H9 (cell line): ENCODE data around the gene UMAD1. TPM values are rescaled to one million over a fixed set of nuclear protein-coding genes. Genes with fewer than 3 reads are reported as not detected.

Experiments used
- DNase-seq: peaks from one replicate; pipeline ENCODE4 v3.0.0-alpha.2; 2017
- H2AFZ ChIP-seq: one replicate; pipeline ENCODE4 v1.6.1; 2013; ENCODE audit warnings: mild to moderate bottlenecking, low read length, control low read depth, moderate library complexity
- H2AK5ac ChIP-seq: 2 replicates; pipeline ENCODE4 v1.6.1; 2013; ENCODE audit warnings: low read length, control low read depth, mixed read lengths; ENCODE audit not compliant: insufficient read length
- H2BK120ac ChIP-seq: one replicate; pipeline ENCODE4 v1.6.1; 2013; ENCODE audit warnings: low read depth, mild to moderate bottlenecking, low read length, control low read depth, inconsistent platforms; ENCODE audit not compliant: poor library complexity, severe bottlenecking
- H2BK12ac ChIP-seq: 2 replicates; pipeline ENCODE4 v1.6.1; 2013; ENCODE audit warnings: low read length, control low read depth, mixed read lengths, low read depth; ENCODE audit not compliant: insufficient read length
- H2BK15ac ChIP-seq: 2 replicates; pipeline ENCODE4 v1.6.1; 2013; ENCODE audit warnings: low read depth, low read length, control low read depth
- H2BK20ac ChIP-seq: one replicate; pipeline ENCODE4 v1.6.1; 2013; ENCODE audit warnings: low read depth, mild to moderate bottlenecking, low read length, control low read depth, inconsistent platforms; ENCODE audit not compliant: poor library complexity, severe bottlenecking
- H2BK5ac ChIP-seq: 2 replicates; pipeline ENCODE4 v1.6.1; 2013; ENCODE audit warnings: low read length, control low read depth, mixed read lengths; ENCODE audit not compliant: insufficient read length
- H3K14ac ChIP-seq: 2 replicates; pipeline ENCODE4 v1.6.1; 2013; ENCODE audit warnings: low read length, control low read depth; ENCODE audit not compliant: insufficient read depth
- H3K18ac ChIP-seq: 2 replicates; pipeline ENCODE4 v1.6.1; 2013; ENCODE audit warnings: low read depth, mild to moderate bottlenecking, mixed read lengths, low read length, control low read depth; ENCODE audit not compliant: insufficient read length
- H3K23ac ChIP-seq: 2 replicates; pipeline ENCODE4 v1.6.1; 2013; ENCODE audit warnings: low read length, control low read depth, mixed read lengths, low read depth; ENCODE audit not compliant: insufficient read length
- H3K23me2 ChIP-seq: 2 replicates; pipeline ENCODE4 v1.6.1; 2013; ENCODE audit warnings: low read depth, mild to moderate bottlenecking, mixed read lengths, low read length, control low read depth; ENCODE audit not compliant: insufficient read length, poor library complexity, severe bottlenecking
- H3K27ac ChIP-seq: 2 replicates; pipeline ENCODE4 v1.5.1; 2013; ENCODE audit warnings: low read length, control low read depth, mixed read lengths, low read depth; ENCODE audit not compliant: insufficient read length
- H3K27me3 ChIP-seq: 2 replicates; pipeline ENCODE4 v1.6.1; 2013; ENCODE audit warnings: low read length, control low read depth, inconsistent platforms; ENCODE audit not compliant: insufficient read depth
- H3K4ac ChIP-seq: 2 replicates; pipeline ENCODE4 v1.6.1; 2013; ENCODE audit warnings: low read depth, mild to moderate bottlenecking, control low read depth, inconsistent platforms, low read length, moderate library complexity
- H3K4me1 ChIP-seq: 2 replicates; pipeline ENCODE4 v1.6.1; 2013; ENCODE audit warnings: low read length, control low read depth, inconsistent platforms; ENCODE audit not compliant: insufficient read depth
- H3K4me2 ChIP-seq: 2 replicates; pipeline ENCODE4 v1.6.1; 2013; ENCODE audit warnings: low read length, control low read depth, mixed read lengths; ENCODE audit not compliant: insufficient read length, insufficient read depth
- H3K56ac ChIP-seq: 2 replicates; pipeline ENCODE4 v1.6.1; 2013; ENCODE audit warnings: low read depth, mild to moderate bottlenecking, mixed read lengths, low read length, control low read depth; ENCODE audit not compliant: insufficient read length
- H3K79me1 ChIP-seq: 2 replicates; pipeline ENCODE4 v1.6.1; 2013; ENCODE audit warnings: low read depth, mild to moderate bottlenecking, moderate library complexity, low read length, control low read depth, inconsistent platforms; ENCODE audit not compliant: insufficient read depth, poor library complexity, severe bottlenecking
- H3K79me2 ChIP-seq: 2 replicates; pipeline ENCODE4 v1.6.1; 2013; ENCODE audit warnings: low read length, control low read depth, inconsistent platforms; ENCODE audit not compliant: insufficient read depth
- H3K9ac ChIP-seq: 2 replicates; pipeline ENCODE4 v1.6.1; 2013; ENCODE audit warnings: low read length, control low read depth, mixed read lengths; ENCODE audit not compliant: insufficient read length; ENCODE audit errors: extremely low read depth
- H3K9me3 ChIP-seq: one replicate; pipeline ENCODE4 v1.6.1; 2013; ENCODE audit warnings: low read depth, low read length, inconsistent platforms; ENCODE audit not compliant: control insufficient read depth
- H3T11ph ChIP-seq: one replicate; pipeline ENCODE4 v1.6.1; 2013; ENCODE audit warnings: mild to moderate bottlenecking, low read length, control low read depth, inconsistent platforms
- H4K20me1 ChIP-seq: one replicate; pipeline ENCODE4 v1.6.1; 2013; ENCODE audit not compliant: control insufficient read depth, insufficient read length, insufficient read depth
- H4K5ac ChIP-seq: 2 replicates; pipeline ENCODE4 v1.6.1; 2013; ENCODE audit warnings: low read depth, mild to moderate bottlenecking, mixed read lengths, low read length, control low read depth; ENCODE audit not compliant: insufficient read length
- H4K8ac ChIP-seq: replicated peaks from 2 replicates; pipeline ENCODE4 v1.6.1; 2013; ENCODE audit warnings: low read length, control low read depth, mixed read lengths, low read depth; ENCODE audit not compliant: insufficient read length
- H4K91ac ChIP-seq: 2 replicates; pipeline ENCODE4 v1.6.1; 2013; ENCODE audit warnings: low read depth, mild to moderate bottlenecking, moderate library complexity, mixed read lengths, low read length, control low read depth; ENCODE audit not compliant: insufficient read length
- H3K27ac Mint-ChIP-seq, 3 experiments: 2 replicates in 2 of 3; 3 replicates in 1 of 3; pipeline ENCODE4 v1.8.0; 2020 to 2021; ENCODE audit warnings: mixed read lengths in 3 of 3, mild to moderate bottlenecking in 1 of 3, moderate library complexity in 1 of 3
- H3K27me3 Mint-ChIP-seq: 2 replicates; pipeline ENCODE4 v1.8.0; 2021; ENCODE audit warnings: low read depth, mild to moderate bottlenecking, moderate library complexity, mixed read lengths
- H3K36me3 Mint-ChIP-seq, 3 experiments: 2 replicates in 2 of 3; 3 replicates in 1 of 3; pipeline ENCODE4 v1.8.0; 2020 to 2021; ENCODE audit warnings: low read depth in 3 of 3, mixed read lengths in 3 of 3; ENCODE audit not compliant: insufficient read depth in 1 of 3
- H3K4me1 Mint-ChIP-seq, 2 experiments: 2 replicates each; pipeline ENCODE4 v1.8.0; 2020; ENCODE audit warnings: mixed read lengths in 2 of 2
- H3K4me3 Mint-ChIP-seq, 2 experiments: 2 replicates in 1 of 2; 3 replicates in 1 of 2; pipeline ENCODE4 v1.8.0; 2020 to 2021; ENCODE audit warnings: mild to moderate bottlenecking in 2 of 2, mixed read lengths in 2 of 2, moderate library complexity in 1 of 2
- H3K9me3 Mint-ChIP-seq, 2 experiments: 2 replicates in 1 of 2; 3 replicates in 1 of 2; pipeline ENCODE4 v1.8.0; 2020; ENCODE audit warnings: mild to moderate bottlenecking in 2 of 2, mixed read lengths in 2 of 2, moderate library complexity in 1 of 2
- CTCF ChIP-seq: fragments of 200-600 bp; sonication (generic); conservative IDR thresholded peaks from 3 replicates; pipeline ENCODE4 v1.8.0; 2021; ENCODE audit warnings: antibody characterized with exemption, mild to moderate bottlenecking
- WGBS: extraction: QIAGEN DNeasy Blood & Tissue Kit; methylation state at CpG from one replicate; pipeline ENCODE4 v1.1.7; 2013; ENCODE audit warnings: missing lambda C conversion rate, low lambda C conversion rate, mixed read lengths; ENCODE audit not compliant: insufficient read length; ENCODE audit errors: extremely low coverage; 5-methylcytosine and 5-hydroxymethylcytosine counted together
- total RNA-seq: library from RNA; stranded (reverse); gene quantifications from 2 replicates; pipeline ENCODE4 v1.2.1, GENCODE V29; 2021

UMAD1 gene
- total RNA-seq, 1 experiment from 2014 or later: 8.9 TPM

- Histone ChIP-seq H3K27ac (no peak overlapping the region), H2BK5ac (no peak overlapping the region), H2BK15ac (no peak overlapping the region), H4K91ac (no peak overlapping the region), H4K8ac (no peak overlapping the region), H3T11ph (no peak overlapping the region), H4K5ac (no peak overlapping the region), H3K4me2 (no peak overlapping the region), H3K79me2 (no peaks in the 10 kb centered on the region), H3K79me1 (no peaks in the 10 kb centered on the region), H3K4me1 (peaks cover 11% of the 10 kb centered on the region), H3K4ac (no peak overlapping the region), H3K9me3 (no peaks in the 10 kb centered on the region), H3K9ac (no peak overlapping the region), H3K18ac (no peak overlapping the region), H4K20me1 (no peaks in the 10 kb centered on the region), H3K27me3 (no peaks in the 10 kb centered on the region), H3K14ac (no peak overlapping the region), H2BK20ac (no peak overlapping the region), H3K56ac (no peak overlapping the region), H2BK12ac (no peak overlapping the region), H3K23me2 (no peaks in the 10 kb centered on the region), H2AK5ac (no peak overlapping the region), H2AFZ (no peak overlapping the region), H2BK120ac (no peak overlapping the region), H3K23ac (no peak overlapping the region)
- H3K27ac Mint-ChIP-seq: peak overlapping the region; percentile 34 to 69 (median 44); a peak in 4 of 7 replicates
- H3K36me3 Mint-ChIP-seq: peaks cover 0 to 1% (median 0%) of the 10 kb centered on the region in 3 experiments; a peak in 1 of 7 replicates
- DNase-seq: no peak
- H3K4me1 Mint-ChIP-seq: peaks cover 20 to 22% of the 10 kb centered on the region in 2 experiments
- no peak for TF ChIP-seq CTCF
- WGBS: no CpG with 5 or more reads among the region's 3 CpGs
- H3K9me3 Mint-ChIP-seq: no peaks in the 10 kb centered on the region
- H3K4me3 Mint-ChIP-seq: no peak overlapping the region
- no peaks in the 10 kb centered on the region for H3K27me3 Mint-ChIP-seq
These were observed 133.1 kb downstream of the UMAD1 start for GRCh38 chr7:7773334-7774309.
